Activated T-cell treated with anti-CD3 and anti-CD28 coated beads, Interleukin-2, amount 50 U/mL, for 1 hour (primary cell): ENCODE results near the gene TXNDC12.

Experiments
- DNase-seq: peaks from one replicate; pipeline ENCODE4 v3.0.0-alpha.2; 2020

TXNDC12 gene

DNA sequence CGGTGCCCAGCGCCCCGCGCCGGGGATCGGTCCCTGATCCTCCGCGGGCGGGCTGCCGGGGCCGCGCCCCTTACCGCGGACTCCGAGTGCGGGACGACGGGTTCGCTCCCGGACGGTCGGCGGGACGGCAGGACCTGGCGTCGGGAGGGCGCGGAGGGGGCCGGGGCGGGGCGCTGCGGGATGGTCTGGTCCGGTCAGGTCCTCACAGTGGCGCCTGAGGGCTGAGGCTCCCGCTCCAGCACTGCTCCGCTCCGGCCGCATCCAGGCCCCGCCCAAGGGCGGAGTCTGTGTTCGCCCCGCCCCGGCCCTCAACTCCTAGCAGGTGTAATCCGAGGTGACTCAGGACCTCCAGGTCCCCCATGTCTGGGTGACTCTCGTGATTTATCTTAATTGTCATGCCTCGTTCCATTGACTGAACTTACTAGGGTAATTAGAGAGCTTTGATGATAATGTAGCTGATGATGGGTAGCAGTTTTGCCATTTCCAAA lies 64.5 kb downstream of the TXNDC12 start, which contains the start of gene RAB3B:
RAB3B (minus strand) TSS at position 223 of the 488 bp plus-strand sequence. CDS start 13,583 bp downstream, outside the sequence.
- peak; percentile 88 for DNase-seq

DNA sequence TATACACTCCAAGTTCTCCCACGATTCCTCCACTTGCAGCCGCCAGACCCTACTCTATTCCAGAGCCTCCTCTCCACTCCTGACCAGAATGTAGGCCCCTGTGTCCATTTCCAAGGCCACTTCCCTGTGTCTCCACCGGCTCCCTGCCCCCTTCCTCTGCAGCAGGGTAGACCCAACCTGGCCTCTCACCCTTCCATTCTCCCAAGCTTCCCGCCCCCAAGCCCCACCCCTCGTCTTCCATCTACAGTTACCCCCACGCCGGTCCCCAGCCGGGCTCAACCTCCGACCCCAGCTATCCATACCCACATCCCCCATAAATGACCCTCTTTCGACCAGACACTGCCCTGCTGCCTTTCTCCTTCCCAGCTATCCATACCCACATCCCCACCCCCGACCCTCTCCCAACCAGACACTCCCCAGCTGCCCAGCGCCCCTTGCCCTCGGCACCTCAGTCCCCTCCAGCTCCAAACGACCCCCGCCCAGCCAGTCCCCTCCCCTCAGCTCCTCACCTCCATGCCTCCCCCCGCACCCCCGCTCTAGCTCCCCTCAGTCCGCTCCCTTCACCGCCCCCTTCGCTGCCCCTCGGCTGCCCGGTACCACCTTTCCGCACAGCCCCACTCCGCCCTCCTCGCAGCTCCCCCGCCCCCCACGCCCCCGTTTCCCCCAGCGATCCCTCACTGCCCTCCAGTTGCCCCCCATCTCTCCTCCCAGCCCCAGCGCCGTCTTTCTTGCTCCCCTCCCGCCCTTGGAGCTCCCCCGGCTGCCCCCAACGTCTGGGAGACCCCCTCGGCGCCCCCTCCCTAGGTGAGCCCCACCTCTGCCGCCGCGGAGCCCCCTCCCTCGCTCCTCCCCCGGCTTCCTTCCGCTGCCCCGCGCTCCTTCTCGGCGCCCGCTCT lies 65.2 kb downstream of the TXNDC12 start:
- no peak for DNase-seq

DNA sequence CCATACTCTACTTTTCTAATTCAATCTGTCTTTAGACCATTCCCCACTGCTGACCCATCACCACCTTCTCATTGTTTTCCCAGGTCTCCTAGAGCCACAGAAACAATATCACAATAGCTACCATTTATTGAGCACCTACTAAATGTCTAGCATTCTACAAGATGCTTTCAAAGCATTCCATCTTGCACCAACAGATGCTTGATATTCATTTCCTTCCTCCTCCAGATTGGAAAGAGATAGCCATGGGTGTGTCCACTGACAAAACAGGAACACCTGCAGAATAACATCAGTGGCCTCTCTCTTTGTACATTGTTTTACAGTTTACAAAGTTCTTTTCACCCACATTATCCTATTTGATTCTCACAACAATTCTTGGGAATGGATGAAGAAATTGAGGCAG lies 66.7 kb downstream of the TXNDC12 start:
- no peak for DNase-seq

DNA sequence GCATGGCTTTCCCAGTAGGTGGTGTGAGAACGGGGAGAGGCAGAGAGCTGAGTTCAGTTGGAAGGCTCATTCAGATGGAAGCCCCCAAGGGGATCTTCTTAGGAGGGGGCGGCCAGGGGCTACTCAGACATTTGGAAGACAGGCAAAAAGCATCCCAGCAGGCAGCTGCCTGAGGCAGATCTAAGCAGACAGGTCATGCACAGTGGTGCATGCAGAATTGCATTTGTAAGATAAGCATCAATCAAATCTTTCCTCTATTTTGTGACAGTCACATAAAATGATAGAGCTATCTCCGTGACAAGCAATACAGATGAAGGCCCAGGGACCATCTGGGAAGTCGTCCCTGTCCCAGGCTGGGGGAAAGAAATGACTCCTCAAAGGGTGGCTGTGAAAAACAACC lies 68.3 kb downstream of the TXNDC12 start:
- no peak for DNase-seq

DNA sequence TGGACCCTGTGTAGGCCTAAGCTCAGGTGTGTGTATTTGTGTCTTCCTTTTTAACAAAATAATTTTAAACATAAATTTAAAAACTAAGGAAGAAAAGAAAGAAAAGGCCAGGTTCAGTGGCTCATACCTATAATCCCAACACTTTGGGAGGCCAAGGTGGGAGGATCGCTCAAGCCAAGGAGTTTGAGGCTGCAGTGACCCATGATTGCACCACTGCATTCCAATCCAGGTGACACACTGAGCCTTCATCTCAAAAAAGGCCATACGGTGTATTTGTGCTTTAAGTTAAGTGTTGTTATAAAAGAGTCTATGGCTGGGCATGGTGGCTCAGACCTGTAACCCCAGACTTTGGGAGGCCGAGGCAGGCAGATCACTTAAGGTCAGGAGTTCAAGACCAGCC lies 72.8 kb downstream of the TXNDC12 start:
- DNase-seq: no peak

DNA sequence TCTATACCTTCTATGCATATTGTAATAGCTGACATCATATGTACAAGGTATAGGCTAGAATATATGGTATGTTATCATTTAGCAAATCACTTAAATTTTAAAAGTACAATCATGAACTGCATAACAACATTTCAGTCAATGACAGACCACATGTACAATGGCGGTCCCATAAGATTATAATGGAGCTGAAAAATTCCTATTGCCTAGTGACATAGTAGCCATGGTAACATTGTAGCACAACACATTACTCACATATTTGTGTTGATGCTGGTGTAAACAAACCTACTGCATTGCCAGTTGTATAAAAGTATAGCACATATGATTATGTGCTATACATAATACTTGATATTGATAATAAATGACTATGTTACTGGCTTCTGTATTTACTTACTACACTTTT lies 73.4 kb downstream of the TXNDC12 start:
- no peak for DNase-seq

DNA sequence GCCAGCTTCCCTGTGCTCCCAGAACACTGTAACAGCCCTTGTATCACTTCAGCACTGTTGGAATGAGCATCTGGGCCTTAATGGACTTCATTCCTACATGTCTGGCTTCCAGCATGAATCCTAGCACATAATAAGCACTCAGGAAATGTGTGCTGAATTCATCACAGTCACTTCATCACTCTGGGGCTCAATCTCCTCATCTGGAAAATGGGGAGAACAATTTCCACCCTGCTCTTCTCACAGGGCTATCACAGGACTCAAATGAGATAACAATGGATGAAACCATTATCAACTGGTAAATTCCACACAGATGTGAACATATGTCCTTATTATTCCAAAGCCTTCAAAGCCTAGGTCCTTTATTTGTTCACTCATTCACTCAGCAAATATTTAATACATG lies 76.9 kb downstream of the TXNDC12 start:
- DNase-seq: no peak

GRCh38 chr1:51976846-51977602 lies 78.0 kb downstream of the TXNDC12 start:
- DNase-seq: no peak

- no peak for DNase-seq
Measured at GRCh38 chr1:51973587-51974474, 81.2 kb downstream of the TXNDC12 start.
